Type B pancreatic cell (in vitro differentiated cells): ENCODE results near the gene SOWAHA. TPM values are rescaled to one million over a fixed set of nuclear protein-coding genes. Genes with fewer than 3 reads are reported as not detected.

Experiments used
- DNase-seq: peaks from one replicate; pipeline ENCODE4 v3.0.0; 2021; ENCODE audit warnings: mixed read lengths; ENCODE audit not compliant: unreplicated experiment; ENCODE audit errors: extremely low spot score
- H3K27ac Mint-ChIP-seq: 2 replicates; pipeline ENCODE4 v1.8.0; 2021; ENCODE audit warnings: mild to moderate bottlenecking, mixed read lengths
- H3K27me3 Mint-ChIP-seq: 2 replicates; pipeline ENCODE4 v1.8.0; 2021; ENCODE audit warnings: mixed read lengths
- H3K36me3 Mint-ChIP-seq: 2 replicates; pipeline ENCODE4 v1.8.0; 2021; ENCODE audit warnings: mixed read lengths
- H3K4me1 Mint-ChIP-seq: one replicate; pipeline ENCODE4 v1.8.0; 2021; ENCODE audit warnings: mixed read lengths; ENCODE audit not compliant: unreplicated experiment
- H3K4me3 Mint-ChIP-seq: 2 replicates; pipeline ENCODE4 v1.8.0; 2021; ENCODE audit warnings: mild to moderate bottlenecking, mixed read lengths
- H3K9me3 Mint-ChIP-seq: 2 replicates; pipeline ENCODE4 v1.8.0; 2021; ENCODE audit warnings: mixed read lengths
- CTCF ChIP-seq: fragments of 200-600 bp; sonication (generic); conservative IDR thresholded peaks from 2 replicates; pipeline ENCODE4 v1.5.0; 2021; ENCODE audit warnings: antibody characterized with exemption, mild to moderate bottlenecking
- total RNA-seq: library from RNA; stranded (reverse); gene quantifications from 2 replicates; pipeline ENCODE4 v1.2.1, GENCODE V29; 2021; ENCODE audit warnings: low replicate concordance

Gene SOWAHA
- total RNA-seq, 1 donor from 2014 or later, result 2.5 TPM

GRCh38 chr5:132808866-132809265, 4.2 kb upstream of the SOWAHA start:
- TF ChIP-seq CTCF, result no peak
- Mint-ChIP-seq H3K9me3 (no peaks in the 10 kb centered on the region), H3K27me3 (peaks cover 52% of the 10 kb centered on the region), H3K27ac (no peak overlapping the region), H3K36me3 (no peaks in the 10 kb centered on the region), H3K4me3 (peak overlapping the region; percentile 31), H3K4me1 (peaks cover 14% of the 10 kb centered on the region)
- DNase-seq, result no peak

GRCh38 chr5:132810605-132811004, 2.5 kb upstream of the SOWAHA start:
- H3K4me3 Mint-ChIP-seq, result no peak overlapping the region
- no peaks in the 10 kb centered on the region for H3K9me3 Mint-ChIP-seq
- H3K4me1 Mint-ChIP-seq, result peaks cover 14% of the 10 kb centered on the region
- DNase-seq, result no peak
- H3K27me3 Mint-ChIP-seq, result peaks cover 55% of the 10 kb centered on the region
- H3K36me3 Mint-ChIP-seq, result no peaks in the 10 kb centered on the region
- H3K27ac Mint-ChIP-seq, result no peak overlapping the region
- no peak for TF ChIP-seq CTCF

GRCh38 chr5:132812123-132812765, 858 bp upstream of the SOWAHA start:
- H3K9me3 Mint-ChIP-seq, result no peaks in the 10 kb centered on the region

GRCh38 chr5:132813599-132814502, 749 bp downstream of the SOWAHA start:
- Mint-ChIP-seq H3K27ac (no peak overlapping the region), H3K4me3 (peak overlapping the region; percentile 41), H3K4me1 (peaks cover 5% of the 10 kb centered on the region), H3K36me3 (no peaks in the 10 kb centered on the region), H3K27me3 (peaks cover 58% of the 10 kb centered on the region), H3K9me3 (no peaks in the 10 kb centered on the region)
- TF ChIP-seq CTCF, result no peak
- no peak for DNase-seq

More at GRCh38 chr5:132812123-132812765, 858 bp upstream of the SOWAHA start:
- Mint-ChIP-seq H3K36me3 (no peaks in the 10 kb centered on the region), H3K27me3 (peaks cover 63% of the 10 kb centered on the region), H3K27ac (peak overlapping the region; percentile 3), H3K4me3 (peak overlapping the region; percentile 88), H3K4me1 (peaks cover 13% of the 10 kb centered on the region)
- TF ChIP-seq CTCF, result no peak
- no peak for DNase-seq

GRCh38 chr5:132814503-132815294, 1.6 kb downstream of the SOWAHA start:
- H3K36me3 Mint-ChIP-seq, result no peaks in the 10 kb centered on the region
- peak overlapping the region; percentile 76 for H3K4me3 Mint-ChIP-seq
- H3K27ac Mint-ChIP-seq, result peak overlapping the region; percentile 6
- no peak for DNase-seq
- no peak for TF ChIP-seq CTCF
- H3K9me3 Mint-ChIP-seq, result no peaks in the 10 kb centered on the region
- no peaks in the 10 kb centered on the region for H3K4me1 Mint-ChIP-seq
- H3K27me3 Mint-ChIP-seq, result peaks cover 53% of the 10 kb centered on the region
